Lower leg skin (tissue), 3 donors: ENCODE results near the gene GAS7.

ENCODE experiments used
- CTCF ChIP-seq, 3 donors: fragments of 450-650 bp; IDR thresholded peaks; one replicate each; pipeline ENCODE4 v1.5.1; 2016; ENCODE audit warnings: antibody characterized with exemption in 3 of 3, mild to moderate bottlenecking in 3 of 3, moderate library complexity in 2 of 3
- POLR2A ChIP-seq, 2 donors: fragments of 450-650 bp; IDR thresholded peaks; one replicate each; pipeline ENCODE4 v1.6.1; 2016 to 2017; ENCODE audit warnings: antibody characterized with exemption in 2 of 2, mild to moderate bottlenecking in 1 of 2, moderate library complexity in 1 of 2

GRCh38 chr17:9928601-9929333, 269.6 kb downstream of the GAS7 start:
- TF ChIP-seq CTCF (IDR thresholded peaks at IDR 0.05) (no peak), POLR2A (IDR thresholded peaks at IDR 0.05) (no peak)
